Measurements from ENCODE around the gene MIGA1.

The MIGA1 gene

DNA sequence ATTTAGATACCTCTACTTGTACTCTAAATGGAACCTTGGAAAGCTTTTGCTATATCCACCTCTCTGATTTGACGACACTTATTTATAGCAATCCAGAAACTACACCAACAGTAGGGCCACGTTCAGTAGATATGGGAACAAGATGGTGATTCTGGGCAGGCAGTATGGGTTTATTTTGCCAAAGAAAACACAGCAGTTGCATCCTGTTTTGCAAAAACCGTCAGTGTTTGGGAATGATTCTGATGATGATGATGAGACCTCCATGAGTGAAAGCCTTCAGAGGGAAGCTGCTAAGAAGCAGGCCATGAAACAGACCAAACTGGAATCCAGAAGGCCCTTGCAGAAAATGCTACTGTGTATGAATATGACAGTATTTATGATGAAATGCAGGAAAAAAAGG, 67.5 kb downstream of the MIGA1 start:
- no peak for FAIRE-seq

DNA sequence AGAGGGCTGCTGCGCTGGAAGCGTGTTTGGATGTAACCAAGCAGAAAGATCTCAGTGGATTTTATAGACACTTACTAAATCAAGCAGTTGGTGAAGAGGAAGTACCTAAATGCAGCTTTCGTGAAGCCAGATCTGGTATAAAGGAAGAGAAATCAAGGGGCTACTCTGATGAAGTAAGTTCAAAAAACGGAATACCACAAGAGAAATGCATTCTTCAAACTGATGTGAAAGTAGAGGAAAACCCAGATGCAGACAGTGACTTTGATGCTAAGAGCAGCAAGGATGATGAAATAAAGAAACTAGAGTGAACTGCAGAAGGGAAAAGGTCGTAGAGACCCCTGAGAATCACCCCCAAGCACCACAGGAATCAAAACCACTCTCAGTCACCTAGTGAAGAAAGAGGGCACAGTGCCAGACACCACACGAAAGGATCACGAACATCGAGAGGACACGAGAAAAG, 68.2 kb downstream of the MIGA1 start:
- DNase-seq (ENCODE audit: low spot score) (no peak), FAIRE-seq (no peak)

More for the DNA sequence above, 67.5 kb downstream of the MIGA1 start:
- no peak for DNase-seq (ENCODE audit: low spot score)

DNA sequence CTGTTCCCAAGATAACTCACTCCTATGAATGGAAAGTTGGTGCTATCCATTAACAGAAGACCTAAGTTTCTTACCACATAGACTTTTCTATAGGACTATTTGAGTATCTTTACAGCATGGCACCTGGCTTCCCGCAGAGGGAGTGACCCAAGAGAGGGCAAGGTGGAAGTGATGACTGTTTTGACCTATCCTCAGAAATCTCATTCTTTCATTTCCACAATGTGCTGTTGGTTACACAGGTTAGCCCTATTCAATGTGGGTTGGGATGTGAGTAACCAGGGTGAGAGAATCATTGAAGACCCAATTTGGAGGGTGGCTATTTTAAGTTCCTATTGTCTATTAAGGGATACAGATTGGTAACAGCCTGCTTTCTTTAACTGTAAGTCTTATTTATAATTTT, 70.6 kb downstream of the MIGA1 start:
- no peak for DNase-seq (ENCODE audit: low spot score)
- no peak for FAIRE-seq

DNA sequence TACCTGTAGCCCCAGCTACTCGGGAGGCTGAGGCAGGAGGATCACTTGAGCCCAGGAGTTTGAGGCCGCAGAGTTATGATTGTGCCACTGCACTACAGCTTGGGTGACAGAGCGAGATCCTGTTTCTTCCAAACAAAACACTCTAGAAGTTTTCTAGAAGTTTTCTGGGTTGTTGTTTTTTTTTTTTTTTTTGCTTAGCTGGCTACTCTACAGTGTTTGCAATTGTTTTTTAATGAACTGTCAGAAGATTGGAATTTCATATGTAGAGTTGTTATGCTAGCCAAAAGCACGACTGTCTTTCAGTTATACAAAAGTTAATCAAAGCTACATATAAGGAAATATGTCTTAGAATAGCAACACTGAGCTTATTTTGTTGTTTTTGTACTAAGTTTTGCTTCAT, 78.1 kb downstream of the MIGA1 start:
- FAIRE-seq, result no peak
- DNase-seq (ENCODE audit: low spot score), result no peak

DNA sequence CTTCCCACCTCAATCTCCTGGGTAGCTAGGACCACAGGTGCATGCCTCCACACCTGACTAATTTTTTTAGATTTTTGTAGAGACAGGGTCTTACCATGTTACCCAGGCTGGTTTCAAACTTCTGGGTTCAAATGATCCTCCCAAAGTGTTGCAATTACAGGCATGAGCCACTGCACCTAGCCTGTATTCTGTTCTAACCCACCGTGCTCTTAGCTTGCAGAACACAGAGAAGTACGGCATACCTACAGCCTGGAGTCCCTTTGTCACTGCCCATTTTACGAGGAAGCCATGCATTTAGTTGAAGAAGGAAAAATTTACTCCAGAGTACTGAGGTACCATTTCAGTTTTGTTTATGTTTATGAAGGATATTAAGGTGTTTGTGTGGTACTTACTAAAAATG, 79.3 kb downstream of the MIGA1 start:
- no peak for DNase-seq (ENCODE audit: low spot score)
- no peak for FAIRE-seq

DNA sequence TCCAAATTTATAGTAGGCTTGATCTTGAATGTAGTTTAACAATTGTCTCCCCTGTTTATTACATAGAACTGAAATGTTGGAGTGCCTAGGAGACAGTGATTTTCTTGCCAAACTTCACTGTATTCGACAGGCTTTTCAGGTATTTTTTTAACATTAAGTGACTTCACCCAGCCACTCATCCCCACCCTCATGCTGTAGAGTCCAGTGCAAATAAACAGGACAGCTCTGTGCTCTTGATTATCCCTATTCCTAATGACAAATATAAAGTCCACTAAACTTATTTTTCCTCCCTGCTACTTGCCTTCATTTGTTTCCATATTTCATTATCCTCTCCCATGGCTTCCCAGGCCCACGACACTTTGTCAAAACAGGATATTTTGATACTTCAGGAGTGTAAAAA, 79.8 kb downstream of the MIGA1 start:
- DNase-seq (ENCODE audit: low spot score) (no peak), FAIRE-seq (no peak)

DNA sequence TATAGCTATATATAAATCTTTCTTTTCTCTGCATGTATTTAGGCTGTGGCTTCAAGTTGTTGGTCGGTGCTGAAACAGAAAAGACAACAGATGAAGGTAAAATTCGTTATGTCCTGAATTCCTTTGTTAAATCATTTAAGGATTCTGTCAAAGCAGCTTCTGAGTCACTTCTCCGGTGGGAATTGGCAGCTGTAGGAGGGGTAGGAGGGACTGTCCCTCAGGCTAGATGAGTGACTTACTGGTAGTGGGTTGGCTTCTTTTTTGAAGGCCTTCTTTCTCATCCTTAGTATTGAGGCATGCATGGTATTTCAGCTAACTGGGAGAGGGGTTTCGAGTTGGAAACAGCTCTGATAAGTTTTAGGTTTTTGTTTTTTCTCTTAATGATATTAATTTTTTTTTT, 86.8 kb downstream of the MIGA1 start:
- no peak for DNase-seq (ENCODE audit: low spot score)
- no peak for FAIRE-seq

DNA sequence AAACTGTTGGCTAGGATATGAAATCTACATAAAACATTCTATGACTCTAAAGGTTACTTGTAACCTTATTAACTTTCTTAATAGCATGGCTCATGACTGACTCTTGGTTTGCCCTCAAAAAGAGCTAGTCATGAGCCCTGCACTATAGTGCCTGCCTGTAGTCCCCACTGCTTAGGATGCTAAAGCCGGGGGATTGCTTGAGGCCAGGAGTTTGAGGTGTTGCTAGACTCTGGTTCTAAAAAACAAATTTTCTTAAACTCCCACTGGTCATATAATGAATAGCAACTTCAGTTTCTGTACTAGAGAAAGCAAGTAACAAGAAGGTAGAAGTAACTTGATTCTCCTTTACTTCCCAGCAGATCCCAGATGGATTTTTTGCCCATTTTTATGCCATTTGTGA, 93.2 kb downstream of the MIGA1 start:
- DNase-seq (ENCODE audit: low spot score), result no peak

DNA sequence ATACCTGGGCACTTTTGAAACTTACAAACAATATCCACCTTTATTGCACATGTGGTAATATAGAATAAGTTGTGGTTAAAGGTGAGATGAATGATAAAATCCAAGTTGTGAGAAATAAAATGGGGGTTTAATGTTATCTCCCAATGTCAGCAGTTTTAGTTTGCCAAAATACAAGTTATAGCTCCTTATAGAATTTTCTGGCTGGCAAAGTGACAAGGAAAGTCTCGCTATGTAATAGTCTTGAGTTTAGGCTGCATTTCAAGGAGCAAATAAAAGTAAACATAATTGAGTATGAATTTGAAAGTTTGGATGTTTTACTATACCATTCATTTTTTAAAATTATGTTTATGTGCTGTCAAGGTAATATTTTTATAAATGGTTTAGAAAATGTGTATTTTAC, 94.0 kb downstream of the MIGA1 start:
- DNase-seq (ENCODE audit: low spot score), result no peak
- FAIRE-seq, result no peak

More for the DNA sequence above, 93.2 kb downstream of the MIGA1 start:
- FAIRE-seq, result no peak

DNA sequence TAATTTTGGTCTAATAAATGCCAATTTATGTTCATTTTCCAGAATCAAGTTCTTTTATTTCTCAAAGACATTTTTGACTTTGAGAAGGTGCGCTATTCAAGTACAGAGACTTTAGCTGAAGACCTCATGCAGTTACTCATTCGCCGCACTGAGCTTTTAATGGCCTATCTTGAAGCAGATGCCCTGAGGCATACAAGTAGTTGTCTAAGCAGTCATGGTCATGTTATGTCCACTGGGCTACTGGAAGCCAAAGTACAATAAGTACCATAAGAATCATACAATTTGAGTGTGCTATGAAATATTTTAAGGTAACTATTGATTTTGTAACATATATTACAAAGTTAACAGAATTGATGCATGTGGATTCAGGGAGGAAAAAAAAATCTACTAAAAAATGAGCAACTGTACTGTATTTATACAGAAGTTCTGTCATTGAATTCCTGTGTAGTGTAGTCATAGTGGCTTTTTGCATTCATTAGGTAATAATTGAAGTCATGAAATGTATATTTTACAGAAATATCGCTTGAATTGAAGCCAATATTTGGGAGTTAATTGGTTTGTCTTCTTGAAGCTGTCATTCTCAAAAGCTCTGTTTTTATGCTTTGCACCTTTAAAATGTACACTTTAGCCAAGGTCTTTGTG, 95.5 kb downstream of the MIGA1 start:
- FAIRE-seq, result peak; percentile 24
- DNase-seq (ENCODE audit: low spot score), result no peak

DNA sequence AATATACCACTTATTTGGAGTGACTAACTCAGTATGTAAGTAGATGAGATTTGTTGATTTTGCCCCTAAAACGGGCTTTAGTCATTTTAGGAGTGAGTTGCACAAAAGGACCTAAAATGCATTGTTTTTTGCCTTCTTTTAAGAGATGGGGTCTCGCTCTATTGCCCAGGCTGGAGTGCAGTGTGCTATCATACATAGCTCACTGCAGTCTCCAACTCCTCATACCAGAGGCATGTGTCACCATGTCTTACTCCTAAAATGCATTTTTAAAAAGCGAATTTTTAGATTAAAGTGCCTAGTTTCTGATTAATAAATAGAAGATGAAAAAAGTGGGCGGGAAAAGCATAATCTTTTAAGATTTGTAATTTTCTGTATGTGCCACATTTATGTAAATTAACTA, 97.4 kb downstream of the MIGA1 start:
- peak; percentile 27 for DNase-seq (ENCODE audit: low spot score)
- FAIRE-seq, result no peak

DNA sequence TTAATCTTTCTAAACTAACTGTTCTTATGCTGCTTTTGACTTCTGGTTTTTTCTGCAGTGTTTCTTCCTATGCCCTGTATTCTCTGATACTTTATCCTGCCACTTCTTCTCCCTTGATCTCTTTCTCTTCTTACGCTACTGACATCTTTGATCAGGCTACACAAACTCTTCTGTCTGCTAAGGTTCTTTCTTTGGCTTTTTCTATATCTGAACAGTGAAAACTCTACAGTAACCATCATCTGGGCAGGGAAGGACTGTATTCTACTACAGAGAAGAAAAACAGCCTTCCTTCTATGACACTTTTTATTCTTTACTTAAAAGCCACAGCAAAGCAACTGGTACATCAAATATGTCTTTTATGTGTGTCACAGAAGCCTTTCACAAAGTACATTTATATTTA, 101.6 kb downstream of the MIGA1 start:
- FAIRE-seq (no peak), DNase-seq (ENCODE audit: low spot score) (no peak)

DNA sequence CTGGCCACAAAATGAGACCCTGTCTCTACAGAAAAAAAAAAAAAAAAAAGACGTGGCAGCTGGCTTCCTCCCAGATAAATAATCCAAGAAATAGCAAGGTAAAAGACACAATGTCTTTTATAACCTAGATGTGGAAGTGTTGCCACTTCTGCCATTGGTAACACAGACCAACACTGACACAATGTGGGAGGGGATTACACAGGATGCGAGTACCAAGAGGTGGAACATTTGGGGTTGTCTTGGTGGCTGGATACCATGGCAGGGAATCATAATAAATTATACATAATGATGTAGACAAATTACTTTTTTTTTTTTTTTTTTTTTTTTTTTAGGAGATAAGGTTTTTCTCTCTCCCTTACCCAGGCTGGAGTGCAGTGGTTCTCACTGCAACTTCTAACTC, 103.0 kb downstream of the MIGA1 start:
- FAIRE-seq, result no peak
- no peak for DNase-seq (ENCODE audit: low spot score)

DNA sequence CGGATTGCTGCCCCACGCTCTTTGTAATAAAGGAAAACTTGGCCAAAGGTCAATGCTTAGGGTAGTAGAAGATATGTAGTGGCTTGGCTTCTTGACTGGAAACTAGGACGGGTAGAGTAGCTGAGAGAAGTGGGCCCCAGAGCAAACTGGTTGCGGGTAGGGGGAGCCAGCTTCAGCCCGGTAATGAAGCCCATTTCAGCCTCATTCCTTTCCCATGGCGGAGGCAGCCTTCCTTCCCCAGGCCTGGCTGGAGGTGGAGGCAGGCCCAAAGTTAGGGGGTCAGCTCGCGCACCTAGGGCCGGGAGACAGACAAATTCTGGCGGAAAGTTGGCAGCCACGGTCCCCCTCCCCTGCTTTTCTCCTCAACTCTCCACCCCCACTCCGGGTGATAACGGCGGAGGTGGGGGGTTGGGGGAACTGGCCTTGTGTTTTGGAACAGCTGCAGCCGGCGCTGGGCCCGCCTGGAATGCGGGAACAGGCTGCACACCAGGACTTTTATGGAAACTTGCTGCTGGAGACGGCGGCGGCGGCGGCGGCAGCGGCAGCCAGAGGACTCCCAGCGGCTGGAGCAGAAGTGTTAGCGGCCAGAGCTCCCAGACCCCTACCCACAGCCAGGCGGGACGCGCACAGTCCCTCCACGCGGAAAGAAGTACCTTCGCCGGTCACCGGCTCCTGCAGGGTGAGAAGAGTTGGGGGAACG, 108.8 kb downstream of the MIGA1 start, which contains the start of gene NEXN:
NEXN (plus strand) TSS at position 544 of the 700 bp plus-strand sequence. CDS start 27,483 bp downstream, outside the sequence.
- DNase-seq (ENCODE audit: low spot score), result peak; percentile 60
- no peak for FAIRE-seq

DNA sequence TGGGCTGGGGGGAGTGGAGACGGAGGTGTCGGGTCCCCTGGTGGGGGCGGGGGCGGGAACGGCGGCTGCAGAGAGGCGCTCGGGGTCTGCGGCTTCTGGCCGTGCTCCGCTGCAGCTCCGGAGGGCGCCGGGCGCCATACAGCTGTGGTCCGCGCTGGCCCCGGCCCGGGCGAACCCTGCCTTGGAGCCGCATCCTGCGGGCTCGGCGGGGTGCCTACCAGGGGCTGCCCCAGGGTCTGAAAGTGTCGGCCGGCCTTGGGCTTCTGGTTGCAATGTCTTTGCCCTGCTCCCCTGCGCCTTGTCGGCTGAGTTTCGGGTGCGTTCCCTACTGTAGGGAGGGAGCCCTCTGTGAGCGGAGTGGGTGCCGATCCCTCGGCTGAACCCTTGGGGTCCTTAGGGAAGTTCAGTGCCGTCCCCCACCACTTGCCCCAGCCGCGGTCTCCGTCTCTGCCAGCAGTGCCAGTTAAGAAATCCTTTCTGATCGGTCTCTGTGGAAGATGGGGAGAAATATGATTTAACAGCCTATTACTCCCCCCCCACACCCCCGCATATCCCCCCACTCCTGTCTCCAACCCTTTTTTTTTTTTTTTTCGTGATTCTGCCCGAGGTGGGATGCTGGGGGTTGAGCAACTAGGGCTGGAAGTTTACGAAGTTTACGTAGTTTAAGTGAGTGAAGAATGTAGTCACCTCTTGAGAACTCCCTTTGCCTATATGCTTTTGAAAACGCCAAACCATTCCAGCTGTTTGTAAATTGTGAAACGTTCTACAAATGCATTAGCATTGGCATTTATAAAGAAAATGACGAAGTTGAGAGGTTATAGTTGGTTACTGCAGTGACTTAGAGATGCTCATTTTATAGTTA, 109.6 kb downstream of the MIGA1 start:
- peak; percentile 54 for DNase-seq (ENCODE audit: low spot score)
- no peak for FAIRE-seq

DNA sequence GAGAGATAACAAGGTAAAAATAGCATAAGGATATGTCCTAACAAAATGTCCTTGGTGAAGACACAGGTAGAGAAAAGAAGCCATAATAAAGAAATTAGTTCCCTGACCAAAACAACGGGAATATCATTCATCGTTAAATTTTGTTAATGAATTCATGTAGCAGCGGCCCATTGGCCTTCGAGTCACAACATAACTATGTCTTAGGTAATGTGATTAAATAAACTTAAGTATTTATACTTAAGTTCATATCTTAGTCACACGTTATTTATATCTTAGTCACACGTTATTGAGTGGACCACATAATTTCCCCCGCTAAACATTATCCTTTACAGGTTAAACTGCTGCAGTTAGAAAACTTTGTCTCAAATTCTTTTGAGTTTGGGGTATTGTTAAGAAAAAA, 110.2 kb downstream of the MIGA1 start:
- FAIRE-seq (peak; percentile 95), DNase-seq (ENCODE audit: low spot score) (peak; percentile 88)

DNA sequence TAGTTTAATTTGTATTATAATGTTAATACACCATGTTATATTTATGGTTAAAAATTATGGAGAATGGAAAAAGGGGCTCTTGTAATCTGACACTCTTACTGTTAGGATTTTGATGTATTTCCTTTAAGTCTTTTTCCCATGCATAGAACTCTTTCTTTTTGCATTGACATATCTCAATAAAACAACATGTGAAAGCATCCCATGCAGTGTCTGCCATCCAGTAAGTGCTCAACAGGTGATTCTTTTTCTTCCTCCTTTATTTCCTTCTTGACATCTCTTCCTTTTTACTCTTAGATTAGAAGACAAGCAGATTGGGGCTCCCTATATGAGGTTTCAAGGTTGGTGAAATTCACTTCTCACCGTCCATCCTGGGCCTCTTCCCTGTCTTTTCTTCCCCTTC, 111.8 kb downstream of the MIGA1 start:
- FAIRE-seq, result no peak
- DNase-seq (ENCODE audit: low spot score), result no peak

DNA sequence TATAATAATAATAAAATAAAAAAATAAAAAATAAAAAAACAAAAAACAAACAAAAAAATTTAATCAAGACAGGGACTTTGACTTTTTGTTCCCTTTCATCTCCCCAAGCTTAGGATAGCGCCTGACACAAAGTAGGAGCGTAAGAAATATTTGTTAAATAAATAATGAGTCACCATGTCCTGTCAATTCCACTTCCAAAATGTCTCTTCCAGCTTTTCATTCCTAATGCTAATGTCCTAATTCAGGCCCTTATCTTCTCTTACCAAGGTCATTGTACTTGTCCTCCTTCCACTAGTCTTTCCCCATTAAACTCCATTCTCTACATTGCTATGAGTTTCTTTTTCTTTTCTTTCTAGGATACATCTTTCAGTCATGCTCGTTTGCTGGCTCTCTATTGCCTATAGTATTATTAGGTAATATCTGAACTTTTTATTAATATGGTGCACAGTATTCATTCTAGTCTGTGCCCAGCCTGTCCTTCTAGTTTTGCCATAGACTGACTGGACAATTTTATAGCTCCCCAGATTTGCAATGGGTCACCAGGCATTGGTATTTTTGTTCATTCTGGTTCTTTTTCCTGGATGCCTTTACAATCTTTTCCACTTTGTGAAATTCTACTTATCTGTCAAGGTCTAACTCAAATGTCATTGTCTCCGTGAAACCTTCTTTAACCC, 120.3 kb downstream of the MIGA1 start:
- no peak for FAIRE-seq
- no peak for DNase-seq (ENCODE audit: low spot score)

DNA sequence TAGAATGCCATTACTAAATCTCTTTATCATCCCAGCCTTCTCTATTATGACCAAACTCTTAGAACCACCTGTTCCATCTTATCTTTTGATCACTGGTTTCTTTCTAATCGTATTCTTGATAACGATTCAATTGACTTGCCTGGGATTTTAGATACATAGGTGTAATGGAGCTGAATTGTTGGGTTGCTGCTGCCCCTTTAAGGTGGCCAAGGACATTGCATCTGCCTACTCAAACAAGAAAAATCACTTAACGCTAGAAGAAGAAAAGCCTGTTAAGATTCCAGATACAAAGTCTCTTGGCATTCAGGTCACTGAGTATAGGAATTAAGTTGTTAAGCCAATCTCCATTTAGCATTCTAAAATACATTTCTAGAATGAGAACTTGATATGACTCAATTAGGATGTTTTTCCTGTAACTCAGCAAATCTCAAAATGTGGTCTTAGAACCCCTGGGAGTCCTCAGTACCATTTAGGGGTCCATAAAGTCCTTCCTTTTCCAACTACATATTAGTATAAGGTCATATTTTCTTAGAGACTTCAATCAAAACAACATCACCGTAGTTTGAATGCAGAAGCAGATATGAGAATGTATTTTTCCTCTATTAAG, 121.3 kb downstream of the MIGA1 start:
- DNase-seq (ENCODE audit: low spot score) (no peak), FAIRE-seq (peak; percentile 59)

DNA sequence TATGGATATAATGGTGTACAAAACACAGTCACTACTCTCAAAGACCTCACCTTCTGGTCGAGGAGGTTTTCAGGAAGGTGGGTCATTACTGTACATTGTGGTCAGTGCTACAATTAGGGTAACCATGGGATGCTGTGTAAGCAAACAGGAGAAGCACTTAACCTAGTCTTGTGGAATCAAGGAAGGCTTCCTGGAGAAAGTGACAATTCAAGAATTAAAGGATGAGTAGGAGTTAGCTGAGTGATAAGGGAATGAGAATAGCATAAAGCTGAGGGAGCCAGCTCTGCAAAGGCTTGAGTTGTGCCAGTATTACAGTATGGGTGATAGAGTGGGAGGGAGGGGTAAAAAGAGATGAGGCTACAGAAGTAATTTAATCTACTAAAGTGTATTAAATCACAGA, 126.2 kb downstream of the MIGA1 start:
- FAIRE-seq (no peak), DNase-seq (ENCODE audit: low spot score) (no peak)

DNA sequence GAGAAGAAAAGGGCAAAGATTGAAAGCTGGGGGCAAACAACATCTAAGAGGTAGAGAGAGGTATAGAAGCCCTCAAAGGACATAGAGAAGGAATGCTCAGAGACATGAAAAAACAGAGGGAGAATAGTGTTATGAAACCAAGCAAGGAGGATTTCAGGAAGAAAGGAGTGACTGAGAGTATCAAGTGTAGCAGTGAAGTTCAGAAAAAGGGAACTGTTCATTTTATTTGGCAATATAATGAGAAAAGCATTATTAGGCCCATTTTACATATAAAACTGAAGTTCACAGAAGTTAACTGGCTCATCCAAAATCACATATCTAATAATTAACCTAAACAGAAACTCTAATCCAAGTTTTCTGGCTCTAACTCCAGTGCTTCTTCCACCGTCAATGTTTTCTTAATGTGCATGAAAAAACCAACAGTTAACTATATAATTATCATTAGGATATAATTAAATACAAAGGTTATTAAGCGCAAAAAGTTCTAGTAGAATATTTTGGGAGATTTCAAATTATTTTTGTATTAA, 126.6 kb downstream of the MIGA1 start:
- DNase-seq (ENCODE audit: low spot score) (no peak), FAIRE-seq (peak; percentile 66)
